ENCODE results near the gene GUCY2C.

DNA sequence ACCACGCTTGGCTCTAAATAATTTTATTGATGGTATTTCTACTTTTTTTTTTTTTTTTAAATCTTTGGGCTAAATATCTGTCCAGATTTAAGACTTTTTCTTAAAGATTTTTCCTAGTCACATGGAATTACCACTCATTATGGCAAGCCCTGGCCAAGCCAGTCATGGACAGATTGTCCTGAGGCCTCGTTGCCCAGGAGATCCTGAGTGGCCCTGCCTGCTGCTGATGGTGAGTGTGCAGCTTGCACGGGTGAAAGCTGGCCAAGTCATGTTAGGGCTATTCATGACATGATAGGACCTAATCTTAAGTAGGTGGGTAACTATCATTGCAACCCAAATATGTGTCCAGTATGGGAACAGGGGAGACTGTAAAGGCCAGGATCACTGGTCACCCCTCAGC, 27.8 kb downstream of the GUCY2C start:
- TF ChIP-seq RAD21 (IDR thresholded peaks at IDR 0.05; ENCODE audit: low read depth) (no peak), TCF12 (IDR thresholded peaks at IDR 0.05; ENCODE audit: low read depth) (no peak), TEAD4 (IDR thresholded peaks at IDR 0.05) (no peak), YY1 (IDR thresholded peaks at IDR 0.05; ENCODE audit: low read depth) (no peak), EP300 (IDR thresholded peaks at IDR 0.05; ENCODE audit: borderline replicate concordance) (no peak), TAF1 (IDR thresholded peaks at IDR 0.05; ENCODE audit: low read depth) (no peak), FOXM1 (IDR thresholded peaks at IDR 0.05; ENCODE audit: borderline replicate concordance, low read depth) (no peak), CREB1 (IDR thresholded peaks at IDR 0.05; ENCODE audit: low read depth) (no peak), NFIC (IDR thresholded peaks at IDR 0.05) (no peak)
- TF ChIP-seq, protein P1, sequence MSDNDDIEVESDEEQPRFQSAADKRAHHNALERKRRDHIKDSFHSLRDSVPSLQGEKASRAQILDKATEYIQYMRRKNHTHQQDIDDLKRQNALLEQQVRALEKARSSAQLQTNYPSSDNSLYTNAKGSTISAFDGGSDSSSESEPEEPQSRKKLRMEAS (IDR thresholded peaks at IDR 0.05), result no peak
- TF ChIP-seq, protein P2, sequence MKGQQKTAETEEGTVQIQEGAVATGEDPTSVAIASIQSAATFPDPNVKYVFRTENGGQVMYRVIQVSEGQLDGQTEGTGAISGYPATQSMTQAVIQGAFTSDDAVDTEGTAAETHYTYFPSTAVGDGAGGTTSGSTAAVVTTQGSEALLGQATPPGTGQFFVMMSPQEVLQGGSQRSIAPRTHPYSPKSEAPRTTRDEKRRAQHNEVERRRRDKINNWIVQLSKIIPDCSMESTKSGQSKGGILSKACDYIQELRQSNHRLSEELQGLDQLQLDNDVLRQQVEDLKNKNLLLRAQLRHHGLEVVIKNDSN (IDR thresholded peaks at IDR 0.05), result no peak
- TF ChIP-seq, protein P3, sequence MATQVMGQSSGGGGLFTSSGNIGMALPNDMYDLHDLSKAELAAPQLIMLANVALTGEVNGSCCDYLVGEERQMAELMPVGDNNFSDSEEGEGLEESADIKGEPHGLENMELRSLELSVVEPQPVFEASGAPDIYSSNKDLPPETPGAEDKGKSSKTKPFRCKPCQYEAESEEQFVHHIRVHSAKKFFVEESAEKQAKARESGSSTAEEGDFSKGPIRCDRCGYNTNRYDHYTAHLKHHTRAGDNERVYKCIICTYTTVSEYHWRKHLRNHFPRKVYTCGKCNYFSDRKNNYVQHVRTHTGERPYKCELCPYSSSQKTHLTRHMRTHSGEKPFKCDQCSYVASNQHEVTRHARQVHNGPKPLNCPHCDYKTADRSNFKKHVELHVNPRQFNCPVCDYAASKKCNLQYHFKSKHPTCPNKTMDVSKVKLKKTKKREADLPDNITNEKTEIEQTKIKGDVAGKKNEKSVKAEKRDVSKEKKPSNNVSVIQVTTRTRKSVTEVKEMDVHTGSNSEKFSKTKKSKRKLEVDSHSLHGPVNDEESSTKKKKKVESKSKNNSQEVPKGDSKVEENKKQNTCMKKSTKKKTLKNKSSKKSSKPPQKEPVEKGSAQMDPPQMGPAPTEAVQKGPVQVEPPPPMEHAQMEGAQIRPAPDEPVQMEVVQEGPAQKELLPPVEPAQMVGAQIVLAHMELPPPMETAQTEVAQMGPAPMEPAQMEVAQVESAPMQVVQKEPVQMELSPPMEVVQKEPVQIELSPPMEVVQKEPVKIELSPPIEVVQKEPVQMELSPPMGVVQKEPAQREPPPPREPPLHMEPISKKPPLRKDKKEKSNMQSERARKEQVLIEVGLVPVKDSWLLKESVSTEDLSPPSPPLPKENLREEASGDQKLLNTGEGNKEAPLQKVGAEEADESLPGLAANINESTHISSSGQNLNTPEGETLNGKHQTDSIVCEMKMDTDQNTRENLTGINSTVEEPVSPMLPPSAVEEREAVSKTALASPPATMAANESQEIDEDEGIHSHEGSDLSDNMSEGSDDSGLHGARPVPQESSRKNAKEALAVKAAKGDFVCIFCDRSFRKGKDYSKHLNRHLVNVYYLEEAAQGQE (IDR thresholded peaks at IDR 0.05; ENCODE audit: low read depth), result no peak

Measured in Ishikawa (cell line).